Transverse colon (tissue), 4 donors: ENCODE data around the gene LRRIQ1. TPM values are rescaled to one million over a fixed set of nuclear protein-coding genes. Genes with fewer than 3 reads are reported as not detected.

Source experiments
- DNase-seq: peaks from one replicate; pipeline ENCODE4 v3.0.0-alpha.2; 2019
- H3K27ac ChIP-seq, 4 donors: fragments of 200-600 bp; sonication (generic); 2 replicates each; pipeline ENCODE4 v1.5.1; 2016 to 2018; ENCODE audit warnings: inconsistent platforms in 4 of 4
- H3K27me3 ChIP-seq: fragments of 200-600 bp; sonication (generic); 2 replicates; pipeline ENCODE4 v1.5.1; 2017; ENCODE audit warnings: inconsistent platforms
- H3K36me3 ChIP-seq, 4 donors: fragments of 200-600 bp; sonication (generic); 2 replicates each; pipeline ENCODE4 v1.5.1; 2017 to 2019; ENCODE audit warnings: inconsistent platforms in 4 of 4
- H3K4me1 ChIP-seq, 4 donors: fragments of 200-600 bp; sonication (generic); 2 replicates each; pipeline ENCODE4 v1.5.1; 2017 to 2020; ENCODE audit warnings: inconsistent platforms in 4 of 4
- H3K4me3 ChIP-seq, 4 donors: fragments of 200-600 bp; sonication (generic); 1 replicate in 1 of 4; 2 replicates in 3 of 4; pipeline versions ENCODE4 v1.5.1 to v1.6.1; 2017 to 2019; ENCODE audit warnings: inconsistent platforms in 4 of 4
- H3K9me3 ChIP-seq, 2 donors: fragments of 200-600 bp; sonication (generic); 2 replicates each; pipeline ENCODE4 v1.5.1; 2017 to 2019; ENCODE audit warnings: inconsistent platforms in 2 of 2
- EP300 ChIP-seq: sonication (generic); formaldehyde crosslinking; IDR thresholded peaks from one replicate; pipeline ENCODE4 v1.6.1; 2017; ENCODE audit warnings: antibody characterized with exemption, low read depth
- POLR2A ChIP-seq: fragments of 450-650 bp; IDR thresholded peaks from one replicate; pipeline ENCODE4 v1.6.1; 2016; ENCODE audit warnings: antibody characterized with exemption, mild to moderate bottlenecking, moderate library complexity
- POLR2AphosphoS5 ChIP-seq, 3 donors: sonication (generic); formaldehyde crosslinking; IDR thresholded peaks; one replicate each; pipeline ENCODE4 v1.6.1; 2016; ENCODE audit warnings: antibody characterized with exemption in 3 of 3
- WGBS, 2 donors: methylation state at CpG; one replicate each; pipeline ENCODE4 v1.1.5; 2018; ENCODE audit warnings: low coverage in 1 of 2; 5-methylcytosine and 5-hydroxymethylcytosine counted together
- in situ Hi-C, 4 donors: fragments of 200-750 bp; cut with MboI; loops; one replicate each; pipeline versions ENCODE4 v1.15.0 to v1.15.1; 2017; ENCODE audit warnings: low sequenced_read_pairs in 3 of 4, low pct_ligation_motif_present in 1 of 4, low pct_unique_long_range_greater_than_20kb in 1 of 4
- intact Hi-C: fragments of 100-400 bp; cut with DNase I; formaldehyde crosslinking; loops from one replicate; pipeline ENCODE4 v1.15.1; 2023; ENCODE audit warnings: low total_unique reads
- total RNA-seq, 4 donors: library from RNA; depleted of rRNA; stranded (reverse); fragments of >200 nt; gene quantifications; one replicate each; pipeline ENCODE4 v1.1.0, GENCODE V29; 2016
- TF ChIP-seq, protein P1 (sequence below), 5 experiments: fragments of 200-600 bp in 3 of 5; fragments of 450-650 bp in 2 of 5; sonication (generic) in 3 of 5; IDR thresholded peaks; 1 replicate in 2 of 5; 2 replicates in 3 of 5; pipeline ENCODE4 v1.5.1; 2016 to 2017; ENCODE audit warnings: antibody characterized with exemption in 5 of 5, inconsistent platforms in 3 of 5, mild to moderate bottlenecking in 2 of 5, moderate library complexity in 1 of 5

Gene LRRIQ1
- total RNA-seq, 4 donors from 2014 or later = not detected

DNA sequence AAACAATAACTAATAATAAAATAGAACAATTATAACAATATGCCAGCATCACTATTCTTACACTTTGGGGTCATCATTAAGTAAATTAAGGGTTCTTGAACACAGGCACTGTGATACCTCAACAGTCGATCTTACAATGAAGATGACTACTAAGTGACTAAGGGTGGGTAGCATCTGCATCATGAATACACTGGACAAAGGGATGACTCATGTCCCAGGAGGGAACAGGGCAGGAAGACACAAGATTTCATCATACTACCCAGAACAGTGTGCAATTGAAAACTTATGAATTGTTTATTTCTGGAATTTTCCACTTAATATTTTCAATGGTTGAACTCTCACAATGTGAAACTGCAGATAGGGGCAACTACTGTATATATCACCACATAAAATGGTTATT lies 19.7 kb upstream of the LRRIQ1 start:
- H3K4me3 ChIP-seq = no peak overlapping the region
- in situ Hi-C loops (no loop called here), intact Hi-C loops (no loop called here)
- H3K9me3 ChIP-seq = no peaks in the 10 kb centered on the region
- no peaks in the 10 kb centered on the region for H3K4me1 ChIP-seq
- no peak overlapping the region for H3K27ac ChIP-seq
- H3K36me3 ChIP-seq = no peaks in the 10 kb centered on the region
- DNase-seq = no peak
- 63 to 68% methylated on average over 1 of the region's 1 CpG for WGBS, 2 donors
- TF ChIP-seq, protein P1, sequence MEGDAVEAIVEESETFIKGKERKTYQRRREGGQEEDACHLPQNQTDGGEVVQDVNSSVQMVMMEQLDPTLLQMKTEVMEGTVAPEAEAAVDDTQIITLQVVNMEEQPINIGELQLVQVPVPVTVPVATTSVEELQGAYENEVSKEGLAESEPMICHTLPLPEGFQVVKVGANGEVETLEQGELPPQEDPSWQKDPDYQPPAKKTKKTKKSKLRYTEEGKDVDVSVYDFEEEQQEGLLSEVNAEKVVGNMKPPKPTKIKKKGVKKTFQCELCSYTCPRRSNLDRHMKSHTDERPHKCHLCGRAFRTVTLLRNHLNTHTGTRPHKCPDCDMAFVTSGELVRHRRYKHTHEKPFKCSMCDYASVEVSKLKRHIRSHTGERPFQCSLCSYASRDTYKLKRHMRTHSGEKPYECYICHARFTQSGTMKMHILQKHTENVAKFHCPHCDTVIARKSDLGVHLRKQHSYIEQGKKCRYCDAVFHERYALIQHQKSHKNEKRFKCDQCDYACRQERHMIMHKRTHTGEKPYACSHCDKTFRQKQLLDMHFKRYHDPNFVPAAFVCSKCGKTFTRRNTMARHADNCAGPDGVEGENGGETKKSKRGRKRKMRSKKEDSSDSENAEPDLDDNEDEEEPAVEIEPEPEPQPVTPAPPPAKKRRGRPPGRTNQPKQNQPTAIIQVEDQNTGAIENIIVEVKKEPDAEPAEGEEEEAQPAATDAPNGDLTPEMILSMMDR (IDR thresholded peaks at IDR 0.05) = no peak
- no peak for TF ChIP-seq POLR2A
- no peak for TF ChIP-seq EP300
- no peak for TF ChIP-seq POLR2AphosphoS5 (IDR thresholded peaks at IDR 0.05)
- H3K27me3 ChIP-seq = no peaks in the 10 kb centered on the region

DNA sequence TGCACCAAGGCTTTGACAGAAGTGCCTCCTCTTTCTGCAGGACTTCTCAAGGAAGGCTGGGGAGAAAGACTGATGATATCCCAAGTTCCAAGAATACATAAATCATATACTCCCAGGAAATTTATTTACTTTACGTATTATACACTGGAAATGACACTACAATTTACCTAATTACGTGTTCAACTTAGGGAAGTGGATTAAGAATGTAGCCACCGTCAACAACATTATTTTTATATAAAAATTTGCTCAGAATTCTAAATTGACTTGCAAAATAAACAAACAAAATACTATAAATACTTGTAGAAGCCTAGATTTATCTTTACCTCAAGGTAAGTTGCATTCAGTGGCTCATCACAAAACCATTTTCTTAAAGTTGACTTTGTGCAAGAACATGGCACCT lies 19.0 kb upstream of the LRRIQ1 start:
- H3K27ac ChIP-seq = no peak overlapping the region
- no peaks in the 10 kb centered on the region for H3K4me1 ChIP-seq
- no peaks in the 10 kb centered on the region for H3K9me3 ChIP-seq
- no peaks in the 10 kb centered on the region for H3K36me3 ChIP-seq
- WGBS, 2 donors = 80 to 90% methylated on average over 3 of the region's 3 CpGs
- intact Hi-C loops = no loop called here
- no peak for DNase-seq
- no peaks in the 10 kb centered on the region for H3K27me3 ChIP-seq
- H3K4me3 ChIP-seq = no peak overlapping the region
- TF ChIP-seq EP300 (no peak), POLR2AphosphoS5 (IDR thresholded peaks at IDR 0.05) (no peak), POLR2A (no peak)
- TF ChIP-seq, protein P1 (IDR thresholded peaks at IDR 0.05) = no peak
- in situ Hi-C loops = no loop called here

DNA sequence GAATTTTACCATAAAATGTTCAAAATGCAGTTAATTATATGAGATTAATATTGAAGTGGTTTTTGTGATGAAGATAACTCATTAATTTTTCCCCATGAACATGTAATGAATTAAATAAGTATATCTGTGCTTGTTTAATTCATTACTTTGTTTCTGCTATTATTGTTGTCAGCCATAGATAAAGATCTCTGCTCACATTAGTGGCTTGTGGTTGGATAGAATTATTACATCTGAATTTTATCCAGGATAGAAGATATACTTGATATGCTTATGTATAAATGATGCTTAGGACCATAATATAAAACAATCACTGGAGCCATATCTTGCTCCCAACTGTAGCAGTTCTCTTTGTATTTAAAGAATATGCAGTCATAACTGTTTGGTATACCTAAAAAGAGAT lies 18.5 kb upstream of the LRRIQ1 start:
- intact Hi-C loops = no loop called here
- H3K4me3 ChIP-seq = no peak overlapping the region
- no peaks in the 10 kb centered on the region for H3K9me3 ChIP-seq
- no peaks in the 10 kb centered on the region for H3K27me3 ChIP-seq
- in situ Hi-C loops = no loop called here
- no peak for DNase-seq
- H3K4me1 ChIP-seq = no peaks in the 10 kb centered on the region
- H3K27ac ChIP-seq = no peak overlapping the region
- no peaks in the 10 kb centered on the region for H3K36me3 ChIP-seq
- TF ChIP-seq POLR2AphosphoS5 (IDR thresholded peaks at IDR 0.05) (no peak), EP300 (no peak), POLR2A (no peak)
- TF ChIP-seq, protein P1 (IDR thresholded peaks at IDR 0.05) = no peak

- no peak overlapping the region for H3K4me3 ChIP-seq
- in situ Hi-C loops = no loop called here
- H3K27me3 ChIP-seq = no peaks in the 10 kb centered on the region
- intact Hi-C loops = no loop called here
- TF ChIP-seq, protein P1 (IDR thresholded peaks at IDR 0.05) = no peak
- TF ChIP-seq EP300 = no peak
- no peak for TF ChIP-seq POLR2AphosphoS5 (IDR thresholded peaks at IDR 0.05)
- TF ChIP-seq POLR2A = no peak
- DNase-seq = no peak
- 68 to 72% methylated on average over 2 of the region's 2 CpGs for WGBS, 2 donors
- H3K9me3 ChIP-seq = no peaks in the 10 kb centered on the region
- no peaks in the 10 kb centered on the region for H3K36me3 ChIP-seq
- no peak overlapping the region for H3K27ac ChIP-seq
- H3K4me1 ChIP-seq = no peaks in the 10 kb centered on the region
Measured at GRCh38 chr12:85018098-85018497, 18.1 kb upstream of the LRRIQ1 start.
